HEK293 (cell line): Measurements from ENCODE around the gene CEP83.

Source experiments
- CTCF ChIA-PET: fragments of 350-600 bp; formaldehyde crosslinking; extraction: SDS; loops from one replicate; lab custom pipeline; 2021; ENCODE audit warnings: antibody characterized with exemption; lab: Yijun Ruan, JAX
- POLR2A ChIA-PET: fragments of 300-600 bp; formaldehyde crosslinking; extraction: SDS; loops from one replicate; lab custom pipeline; 2020; ENCODE audit warnings: antibody characterized with exemption, inconsistent platforms; lab: Yijun Ruan, JAX
- H3K27ac ChIP-seq: fragments of 200-500 bp; sonication (Bioruptor generic); 2 replicates; pipeline ENCODE4 v1.5.1; 2014; ENCODE audit warnings: low read depth, low read length, control low read depth, inconsistent platforms; ENCODE audit errors: extremely low read depth
- H3K36me3 ChIP-seq, 2 experiments: fragments of 200-500 bp in 1 of 2; sonication (Bioruptor generic) in 1 of 2; 1 replicate in 1 of 2; 2 replicates in 1 of 2; pipeline ENCODE4 v1.5.1; 2014 to 2017; ENCODE audit warnings: inconsistent platforms in 2 of 2, low read length in 2 of 2; ENCODE audit not compliant: control insufficient read depth in 2 of 2, insufficient read depth in 1 of 2
- H3K4me1 ChIP-seq: fragments of 200-500 bp; sonication (Bioruptor generic); 2 replicates; pipeline ENCODE4 v1.5.1; 2014; ENCODE audit warnings: mild to moderate bottlenecking, low read length, inconsistent platforms; ENCODE audit not compliant: control insufficient read depth, insufficient read depth
- H3K4me3 ChIP-seq: 2 replicates; pipeline ENCODE4 v1.5.1; 2011; ENCODE audit warnings: low read depth, mild to moderate bottlenecking, control low read depth, low read length, moderate library complexity
- H3K9me3 ChIP-seq: fragments of 200-500 bp; sonication (Bioruptor generic); 2 replicates; pipeline ENCODE4 v1.5.1; 2014; ENCODE audit warnings: low read depth, low read length, inconsistent platforms; ENCODE audit not compliant: control insufficient read depth, insufficient read depth
- IKZF3 ChIP-seq: fragments of 450-650 bp; IDR thresholded peaks from 2 replicates; pipeline ENCODE4 v1.5.0; 2018; ENCODE audit warnings: missing biosample characterization, mild to moderate bottlenecking, missing genetic modification characterization, moderate library complexity
- MYNN ChIP-seq: fragments of 450-650 bp; formaldehyde crosslinking; IDR thresholded peaks from 2 replicates; pipeline ENCODE4 v1.5.1; 2016; ENCODE audit warnings: missing biosample characterization, missing genetic modification characterization, borderline replicate concordance
- MZF1 ChIP-seq: fragments of 450-650 bp; formaldehyde crosslinking; IDR thresholded peaks from 2 replicates; pipeline ENCODE4 v1.5.1; 2017; ENCODE audit warnings: missing biosample characterization, missing genetic modification characterization, borderline replicate concordance
- SCRT2 ChIP-seq: fragments of 450-650 bp; formaldehyde crosslinking; IDR thresholded peaks from 2 replicates; pipeline ENCODE4 v1.5.1; 2016; ENCODE audit warnings: missing biosample characterization, missing genetic modification characterization
- YY1 ChIP-seq: fragments of 450-650 bp; formaldehyde crosslinking; IDR thresholded peaks from 2 replicates; pipeline ENCODE4 v1.5.1; 2018; ENCODE audit warnings: missing biosample characterization, missing genetic modification characterization
- ZBTB21 ChIP-seq: fragments of 450-650 bp; formaldehyde crosslinking; IDR thresholded peaks from 2 replicates; pipeline ENCODE4 v1.5.1; 2017; ENCODE audit warnings: missing biosample characterization, missing genetic modification characterization
- ZBTB26 ChIP-seq: fragments of 450-650 bp; formaldehyde crosslinking; optimal IDR thresholded peaks from 2 replicates; pipeline ENCODE3; 2016; ENCODE audit warnings: missing biosample characterization, mild to moderate bottlenecking, missing genetic modification characterization
- ZBTB7A ChIP-seq: fragments of 450-650 bp; formaldehyde crosslinking; IDR thresholded peaks from 2 replicates; pipeline ENCODE4 v1.5.1; 2016; ENCODE audit warnings: low read depth, missing biosample characterization, missing genetic modification characterization
- ZFP3 ChIP-seq: fragments of 450-650 bp; formaldehyde crosslinking; IDR thresholded peaks from 2 replicates; pipeline ENCODE4 v1.5.1; 2016; ENCODE audit warnings: low read depth, missing biosample characterization, missing genetic modification characterization
- ZNF114 ChIP-seq: fragments of 450-650 bp; formaldehyde crosslinking; IDR thresholded peaks from 2 replicates; pipeline ENCODE4 v1.5.0; 2017; ENCODE audit warnings: missing biosample characterization, missing genetic modification characterization
- ZNF146 ChIP-seq: fragments of 450-650 bp; formaldehyde crosslinking; IDR thresholded peaks from 2 replicates; pipeline ENCODE4 v1.5.1; 2016; ENCODE audit warnings: missing biosample characterization, missing genetic modification characterization
- ZNF155 ChIP-seq: fragments of 450-650 bp; formaldehyde crosslinking; IDR thresholded peaks from 2 replicates; pipeline ENCODE4 v1.5.1; 2016; ENCODE audit warnings: missing biosample characterization, missing genetic modification characterization
- ZNF202 ChIP-seq: fragments of 450-650 bp; formaldehyde crosslinking; IDR thresholded peaks from 2 replicates; pipeline ENCODE4 v1.5.1; 2016; ENCODE audit warnings: missing biosample characterization, missing genetic modification characterization, borderline replicate concordance
- ZNF24 ChIP-seq: fragments of 450-650 bp; formaldehyde crosslinking; IDR thresholded peaks from 2 replicates; pipeline ENCODE4 v1.5.1; 2016; ENCODE audit warnings: missing biosample characterization, missing genetic modification characterization
- ZNF404 ChIP-seq: fragments of 450-650 bp; formaldehyde crosslinking; IDR thresholded peaks from 2 replicates; pipeline ENCODE4 v1.5.1; 2017; ENCODE audit warnings: missing biosample characterization, missing genetic modification characterization
- ZNF426 ChIP-seq: fragments of 450-650 bp; formaldehyde crosslinking; IDR thresholded peaks from 2 replicates; pipeline ENCODE4 v1.5.1; 2017; ENCODE audit warnings: missing biosample characterization, missing genetic modification characterization, mild to moderate bottlenecking, inconsistent platforms, moderate library complexity
- ZNF501 ChIP-seq: fragments of 450-650 bp; formaldehyde crosslinking; IDR thresholded peaks from 2 replicates; pipeline ENCODE4 v1.5.1; 2016; ENCODE audit warnings: missing biosample characterization, missing genetic modification characterization
- ZNF514 ChIP-seq: fragments of 450-650 bp; formaldehyde crosslinking; IDR thresholded peaks from 2 replicates; pipeline ENCODE4 v1.5.1; 2016; ENCODE audit warnings: missing biosample characterization, missing genetic modification characterization
- ZNF621 ChIP-seq: fragments of 450-650 bp; formaldehyde crosslinking; IDR thresholded peaks from 2 replicates; pipeline ENCODE4 v1.5.1; 2017; ENCODE audit warnings: missing biosample characterization, missing genetic modification characterization
- ZNF747 ChIP-seq: fragments of 450-650 bp; formaldehyde crosslinking; IDR thresholded peaks from 2 replicates; pipeline ENCODE4 v1.5.1; 2016; ENCODE audit warnings: missing biosample characterization, missing genetic modification characterization
- ZNF76 ChIP-seq: fragments of 450-650 bp; formaldehyde crosslinking; IDR thresholded peaks from 2 replicates; pipeline ENCODE4; 2016; ENCODE audit warnings: low read depth, missing biosample characterization, missing genetic modification characterization, borderline replicate concordance
- ZNF837 ChIP-seq: fragments of 450-650 bp; formaldehyde crosslinking; IDR thresholded peaks from 2 replicates; pipeline ENCODE4 v1.5.1; 2016; ENCODE audit warnings: missing biosample characterization, missing genetic modification characterization
- ZNF843 ChIP-seq: fragments of 450-650 bp; formaldehyde crosslinking; IDR thresholded peaks from 2 replicates; pipeline ENCODE4 v1.5.1; 2016; ENCODE audit warnings: missing biosample characterization, missing genetic modification characterization
- TF ChIP-seq, protein P1 (sequence below): fragments of 450-650 bp; formaldehyde crosslinking; IDR thresholded peaks from 2 replicates; pipeline ENCODE4 v1.5.1; 2017; ENCODE audit warnings: missing biosample characterization, missing genetic modification characterization

CEP83 gene

DNA sequence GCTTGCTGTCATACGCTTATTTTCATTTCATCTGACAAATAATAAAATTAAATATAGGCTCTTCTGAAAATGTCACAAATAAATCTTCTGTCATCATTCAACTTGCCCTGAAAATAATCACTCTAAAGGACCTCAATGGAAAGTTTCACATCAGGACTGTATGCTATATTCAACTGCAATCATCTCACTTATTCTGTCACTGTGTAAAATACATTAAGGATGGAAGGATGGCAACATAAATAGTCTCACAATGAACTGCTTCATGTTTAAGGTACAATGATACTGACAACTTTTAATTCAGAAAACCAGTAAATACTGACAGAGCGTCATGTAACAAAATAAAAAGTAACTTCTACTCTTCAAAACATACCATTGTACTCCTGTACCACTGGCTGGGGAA is 82.1 kb downstream of the CEP83 start (continued):
- TF ChIP-seq, protein P1, sequence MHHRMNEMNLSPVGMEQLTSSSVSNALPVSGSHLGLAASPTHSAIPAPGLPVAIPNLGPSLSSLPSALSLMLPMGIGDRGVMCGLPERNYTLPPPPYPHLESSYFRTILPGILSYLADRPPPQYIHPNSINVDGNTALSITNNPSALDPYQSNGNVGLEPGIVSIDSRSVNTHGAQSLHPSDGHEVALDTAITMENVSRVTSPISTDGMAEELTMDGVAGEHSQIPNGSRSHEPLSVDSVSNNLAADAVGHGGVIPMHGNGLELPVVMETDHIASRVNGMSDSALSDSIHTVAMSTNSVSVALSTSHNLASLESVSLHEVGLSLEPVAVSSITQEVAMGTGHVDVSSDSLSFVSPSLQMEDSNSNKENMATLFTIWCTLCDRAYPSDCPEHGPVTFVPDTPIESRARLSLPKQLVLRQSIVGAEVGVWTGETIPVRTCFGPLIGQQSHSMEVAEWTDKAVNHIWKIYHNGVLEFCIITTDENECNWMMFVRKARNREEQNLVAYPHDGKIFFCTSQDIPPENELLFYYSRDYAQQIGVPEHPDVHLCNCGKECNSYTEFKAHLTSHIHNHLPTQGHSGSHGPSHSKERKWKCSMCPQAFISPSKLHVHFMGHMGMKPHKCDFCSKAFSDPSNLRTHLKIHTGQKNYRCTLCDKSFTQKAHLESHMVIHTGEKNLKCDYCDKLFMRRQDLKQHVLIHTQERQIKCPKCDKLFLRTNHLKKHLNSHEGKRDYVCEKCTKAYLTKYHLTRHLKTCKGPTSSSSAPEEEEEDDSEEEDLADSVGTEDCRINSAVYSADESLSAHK = no peak
- no peak for TF ChIP-seq YY1 (tag by site-specific recombination)
- TF ChIP-seq ZNF837 (tag by site-specific recombination) = no peak
- TF ChIP-seq ZNF114 (tag by site-specific recombination) = no peak
- TF ChIP-seq ZNF747 (tag by site-specific recombination) = no peak

DNA sequence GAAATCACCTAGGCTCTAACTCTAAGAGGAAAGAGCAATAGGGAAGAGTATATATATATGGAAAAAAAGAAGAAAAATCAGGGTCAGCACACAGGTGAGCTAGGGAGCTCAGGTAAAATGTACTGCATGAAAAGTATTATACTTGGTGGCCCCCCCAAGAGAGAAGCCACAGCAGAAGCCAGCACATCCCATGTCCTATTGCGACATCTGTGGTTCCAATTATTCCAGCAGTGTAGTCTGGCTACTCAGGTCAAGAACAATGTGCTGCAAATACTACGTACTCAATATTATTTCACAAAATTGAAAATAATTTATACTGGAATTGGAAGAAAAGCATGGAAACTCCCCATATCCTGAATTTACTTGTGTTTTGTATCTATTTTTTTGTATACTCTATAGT is 85.5 kb downstream of the CEP83 start:
- H3K4me1 ChIP-seq = no peaks in the 10 kb centered on the region
- TF ChIP-seq ZNF24 (no peak), MYNN (tag by site-specific recombination) (no peak), ZNF404 (tag by site-specific recombination) (no peak), IKZF3 (tag by site-specific recombination) (no peak), ZBTB21 (no peak), MZF1 (tag by site-specific recombination) (no peak)
- TF ChIP-seq, all 188 proteins: peak for 0
- Histone ChIP-seq H3K4me3 (no peak overlapping the region), H3K9me3 (no peaks in the 10 kb centered on the region), H3K36me3 (peaks cover 4 to 12% of the 10 kb centered on the region in 2 experiments), H3K27ac (no peak overlapping the region)
- CTCF ChIA-PET = no interaction called here
- POLR2A ChIA-PET = no interaction called here

DNA sequence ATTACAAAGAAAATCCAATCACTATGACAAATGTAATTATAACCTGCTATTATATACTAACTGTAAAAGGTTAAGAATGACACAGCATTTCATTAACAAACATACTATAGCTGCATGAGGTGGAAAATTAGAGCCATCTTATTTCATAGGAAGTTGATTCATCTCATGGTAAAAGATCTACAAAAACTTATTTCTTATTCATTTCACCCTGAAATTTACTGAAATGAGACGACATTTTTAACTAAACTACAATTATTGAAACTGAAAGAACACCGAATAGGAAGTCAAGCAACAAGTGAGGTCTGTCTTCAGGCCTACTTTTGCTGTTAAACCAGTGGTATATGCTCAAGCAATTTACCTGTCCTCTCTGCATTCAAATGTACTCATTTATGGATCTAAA is 87.2 kb downstream of the CEP83 start:
- no peaks in the 10 kb centered on the region for H3K9me3 ChIP-seq
- TF ChIP-seq SCRT2 (peak; percentile 47; the same call in 1 of the 2 replicates), ZBTB7A (no peak)
- TF ChIP-seq, all 188 proteins: peak for 1
- POLR2A ChIA-PET = no interaction called here
- Histone ChIP-seq H3K4me3 (no peak overlapping the region), H3K4me1 (no peaks in the 10 kb centered on the region), H3K36me3 (peaks cover 4% of the 10 kb centered on the region in 2 experiments), H3K27ac (no peak overlapping the region)
- CTCF ChIA-PET = no interaction called here

DNA sequence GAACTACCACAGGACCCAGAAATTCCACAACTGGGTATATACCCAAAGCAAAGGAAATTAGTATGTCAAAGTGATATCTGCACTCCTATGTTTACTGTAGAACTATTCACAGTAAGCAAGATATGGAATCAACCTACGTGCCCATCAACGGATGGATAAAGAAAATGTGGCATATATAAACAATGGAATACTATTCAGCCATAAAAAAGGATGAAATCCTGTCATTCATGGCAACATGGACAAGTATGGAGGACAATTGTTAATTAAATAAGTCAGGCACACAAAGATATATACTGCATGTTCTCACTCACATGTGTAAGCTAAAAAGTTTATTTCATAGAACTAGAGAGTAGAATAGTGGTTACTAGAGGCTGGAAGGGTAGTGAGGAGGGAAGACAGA is 97.0 kb downstream of the CEP83 start:
- H3K4me3 ChIP-seq = no peak overlapping the region
- CTCF ChIA-PET = no interaction called here
- peaks cover 6 to 12% of the 10 kb centered on the region in 2 experiments for H3K36me3 ChIP-seq
- TF ChIP-seq ZNF501 (tag by site-specific recombination) (no peak), ZNF426 (tag by site-specific recombination) (no peak), ZNF146 (tag by site-specific recombination) (peak; percentile 68), ZNF621 (no peak), ZBTB21 (no peak)
- H3K4me1 ChIP-seq = no peaks in the 10 kb centered on the region
- POLR2A ChIA-PET = no interaction called here
- H3K27ac ChIP-seq = no peak overlapping the region
- H3K9me3 ChIP-seq = no peaks in the 10 kb centered on the region

DNA sequence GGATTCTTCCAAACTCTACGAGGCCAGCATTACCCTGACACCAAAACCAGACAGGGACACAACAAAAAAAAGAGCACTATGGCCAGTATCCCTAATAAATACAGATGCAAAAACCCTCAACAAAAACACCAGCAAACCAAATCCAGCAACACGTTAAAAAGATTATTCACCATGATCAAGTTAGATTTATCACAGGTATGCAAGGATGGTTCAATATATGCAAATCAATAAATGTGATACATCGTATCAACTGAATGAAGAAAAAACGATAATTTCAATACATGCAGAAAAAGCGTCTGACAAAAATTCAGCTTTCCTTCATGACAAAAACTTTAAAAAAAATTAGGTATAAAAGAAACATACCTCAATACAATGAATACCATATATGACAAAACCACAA is 99.9 kb downstream of the CEP83 start:
- POLR2A ChIA-PET = no interaction called here
- Histone ChIP-seq H3K9me3 (no peaks in the 10 kb centered on the region), H3K4me3 (no peak overlapping the region), H3K27ac (no peak overlapping the region), H3K4me1 (no peaks in the 10 kb centered on the region), H3K36me3 (peaks cover 6 to 9% of the 10 kb centered on the region in 2 experiments; a peak in 2 of 3 replicates)
- CTCF ChIA-PET = no interaction called here
- TF ChIP-seq ZFP3 (tag by site-specific recombination) = no peak
- no peak for TF ChIP-seq ZNF202 (tag by site-specific recombination)
- no peak for TF ChIP-seq ZNF843
- TF ChIP-seq ZNF76 (tag by site-specific recombination) = no peak
- TF ChIP-seq ZNF155 (tag by site-specific recombination) = no peak
- no peak for TF ChIP-seq ZBTB26 (tag by site-specific recombination)
- no peak for TF ChIP-seq ZNF514 (tag by site-specific recombination)
